AG08396 (cell line): ENCODE data around the gene LRRC8C.

ENCODE experiments used
- DNase-seq: peaks from one replicate; pipeline ENCODE4 v3.0.0; 2012; ENCODE audit warnings: low spot score, mixed read lengths

Gene LRRC8C

GRCh38 chr1:89763649-89763986 lies 130.7 kb downstream of the LRRC8C start:
- DNase-seq = no peak

GRCh38 chr1:89765774-89766173 lies 132.9 kb downstream of the LRRC8C start:
- DNase-seq = no peak

- no peak for DNase-seq
Observed at GRCh38 chr1:89767618-89768017, 134.7 kb downstream of the LRRC8C start.
